ENCODE data around the gene CCDC197. TPM values are rescaled to one million over a fixed set of nuclear protein-coding genes. Genes with fewer than 3 reads are reported as not detected.

CCDC197 gene
- total and polyA plus RNA-seq, 2 donors (not counting 1 experiment from before 2014, with no cell fraction given), result not detected

- H3K4me1 Mint-ChIP-seq, result peaks cover 81% of the 10 kb centered on the region
- peak overlapping the region; percentile 83 for H3K27ac Mint-ChIP-seq
- Histone ChIP-seq H3K79me2 (ENCODE audit: control insufficient read depth, insufficient read depth, low read length) (peaks cover 10% of the 10 kb centered on the region), H3K27ac (ENCODE audit: low read length in 2 of 2) (no peak overlapping the region), H2AFZ (ENCODE audit: insufficient read depth, low read depth, low read length, poor library complexity, severe bottlenecking) (no peak overlapping the region), H3K4me3 (ENCODE audit: control extremely low read depth in 1 of 5, extremely low read depth in 1 of 5, insufficient read depth in 1 of 5, low read depth in 2 of 5, low read length in 4 of 5) (no peak overlapping the region), H3K4me1 (ENCODE audit: control insufficient read depth in 2 of 2, insufficient read depth in 2 of 2, low read length in 2 of 2) (peaks cover 79 to 88% of the 10 kb centered on the region in 2 donors), H3K36me3 (replicated peaks in 1 of 2; ENCODE audit: control extremely low read depth in 1 of 2, control insufficient read depth in 1 of 2, extremely low read depth in 1 of 2, insufficient read depth in 2 of 2, low read length in 1 of 2) (no peaks in the 10 kb centered on the region), H3K9ac (ENCODE audit: low read length) (no peak overlapping the region), H3K9me3 (ENCODE audit: control extremely low read depth in 1 of 3, control insufficient read depth in 2 of 3, insufficient read depth in 1 of 3, low read length in 2 of 3) (no peaks in the 10 kb centered on the region), H3K4me2 (replicated peaks; ENCODE audit: low read depth, low read length, poor library complexity, severe bottlenecking) (peak overlapping the region; percentile 89), H3K27me3 (replicated peaks in 1 of 4; ENCODE audit: control extremely low read depth in 1 of 4, control insufficient read depth in 3 of 4, insufficient read depth in 4 of 4, low read length in 3 of 4) (no peaks in the 10 kb centered on the region), H4K20me1 (ENCODE audit: control insufficient read depth, insufficient read depth, low read length, poor library complexity, severe bottlenecking) (no peaks in the 10 kb centered on the region)
- no peaks in the 10 kb centered on the region for H3K9me3 Mint-ChIP-seq (ENCODE audit: insufficient read depth)
- ATAC-seq (ENCODE audit: low read depth) (no peak), DNase-seq (no peak)
- H3K4me3 Mint-ChIP-seq, result peak overlapping the region; percentile 49
- TF ChIP-seq EZH2 (IDR thresholded peaks at IDR 0.05; ENCODE audit: borderline replicate concordance, insufficient read depth, low read depth, low read length, poor library complexity, severe bottlenecking) (no peak), CTCF (IDR thresholded peaks at IDR 0.05) (no peak)
- H3K27me3 Mint-ChIP-seq, result no peaks in the 10 kb centered on the region
- WGBS (ENCODE audit: insufficient coverage), result 71% methylated on average over 11 of the region's 14 CpGs
- POLR2A ChIA-PET, result interaction anchor here (0.9 to 1.5 kb wide), 2 partner anchors 11 kb away, joined by 3 to 8 read pairs; no protein-coding TSS in a partner anchor
- intact Hi-C loops (cut with micrococcal nuclease), result loop anchor here (5.0 kb wide), 1 partner anchor 176 kb away; no protein-coding TSS in a partner anchor
- CTCF ChIA-PET, result interaction anchor here (0.8 to 37.7 kb wide), 4 partner anchors 13 to 44 kb away, joined by 3 to 1036 read pairs (median 64); no protein-coding TSS in a partner anchor
Measured at GRCh38 chr14:93956514-93957332, 40.4 kb upstream of the CCDC197 start.

- H3K36me3 ChIP-seq (replicated peaks in 1 of 2; ENCODE audit: control extremely low read depth in 1 of 2, control insufficient read depth in 1 of 2, extremely low read depth in 1 of 2, insufficient read depth in 2 of 2, low read length in 1 of 2), result no peaks in the 10 kb centered on the region
- POLR2A ChIA-PET, result interaction anchor here (0.9 kb wide), 1 partner anchor 10 kb away, joined by 3 read pairs; no protein-coding TSS in a partner anchor
- H3K4me3 ChIP-seq (ENCODE audit: control extremely low read depth in 1 of 5, extremely low read depth in 1 of 5, insufficient read depth in 1 of 5, low read depth in 2 of 5, low read length in 4 of 5), result no peak overlapping the region
- H3K9ac ChIP-seq (ENCODE audit: low read length), result no peak overlapping the region
- intact Hi-C loops (cut with micrococcal nuclease), result loop anchor here (5.0 kb wide), 1 partner anchor 175 kb away; no protein-coding TSS in a partner anchor
- 73% methylated on average over 2 of the region's 7 CpGs for WGBS (ENCODE audit: insufficient coverage)
- Mint-ChIP-seq H3K27ac (peak overlapping the region; percentile 37), H3K27me3 (no peaks in the 10 kb centered on the region), H3K9me3 (ENCODE audit: insufficient read depth) (no peaks in the 10 kb centered on the region), H3K4me1 (peaks cover 85% of the 10 kb centered on the region), H3K4me3 (peak overlapping the region; percentile 37)
- DNase-seq, result peak; percentile 14
- peak overlapping the region; percentile 89 for H3K4me2 ChIP-seq (replicated peaks; ENCODE audit: low read depth, low read length, poor library complexity, severe bottlenecking)
- H3K27ac ChIP-seq (ENCODE audit: low read length in 2 of 2), result no peak overlapping the region
- TF ChIP-seq EZH2 (IDR thresholded peaks at IDR 0.05; ENCODE audit: borderline replicate concordance, insufficient read depth, low read depth, low read length, poor library complexity, severe bottlenecking) (no peak), CTCF (IDR thresholded peaks at IDR 0.05) (no peak)
- no peak for ATAC-seq (ENCODE audit: low read depth)
- H3K9me3 ChIP-seq (ENCODE audit: control extremely low read depth in 1 of 3, control insufficient read depth in 2 of 3, insufficient read depth in 1 of 3, low read length in 2 of 3), result no peaks in the 10 kb centered on the region
- H4K20me1 ChIP-seq (ENCODE audit: control insufficient read depth, insufficient read depth, low read length, poor library complexity, severe bottlenecking), result no peaks in the 10 kb centered on the region
- no peak overlapping the region for H2AFZ ChIP-seq (ENCODE audit: insufficient read depth, low read depth, low read length, poor library complexity, severe bottlenecking)
- CTCF ChIA-PET, result interaction anchor here (2.6 to 37.7 kb wide), 3 partner anchors 13 to 44 kb away, joined by 10 to 1036 read pairs (median 117); no protein-coding TSS in a partner anchor
- peaks cover 10% of the 10 kb centered on the region for H3K79me2 ChIP-seq (ENCODE audit: control insufficient read depth, insufficient read depth, low read length)
- H3K27me3 ChIP-seq (replicated peaks in 1 of 4; ENCODE audit: control extremely low read depth in 1 of 4, control insufficient read depth in 3 of 4, insufficient read depth in 4 of 4, low read length in 3 of 4), result no peaks in the 10 kb centered on the region
- H3K4me1 ChIP-seq (ENCODE audit: control insufficient read depth in 2 of 2, insufficient read depth in 2 of 2, low read length in 2 of 2), result peaks cover 83 to 93% of the 10 kb centered on the region in 2 donors
Measured at GRCh38 chr14:93957333-93957710, 39.8 kb upstream of the CCDC197 start.

Measured in B cell (primary cell).